ENCODE data around the gene CYP51A1.

Gene CYP51A1

GRCh38 chr7:92133737-92134270, 473 bp downstream of the CYP51A1 start:
- Histone ChIP-seq H3K9ac (ENCODE audit: low read length) (peak overlapping the region; percentile 86), H2AFZ (ENCODE audit: low read depth, low read length, severe bottlenecking) (peak overlapping the region; percentile 46), H3K27ac (ENCODE audit: low read depth, low read length) (peak overlapping the region; percentile 89), H3K9me3 (ENCODE audit: insufficient read depth, low read length) (no peaks in the 10 kb centered on the region), H3K79me2 (ENCODE audit: insufficient read depth, low read length) (peaks cover 54% of the 10 kb centered on the region), H3K4me2 (ENCODE audit: low read depth, low read length, poor library complexity, severe bottlenecking) (peak overlapping the region; percentile 83), H4K20me1 (ENCODE audit: low read depth, low read length) (peaks cover 39% of the 10 kb centered on the region), H3F3A (ENCODE audit: insufficient read depth) (peaks cover 18% of the 10 kb centered on the region; the same call in 1 of the 2 replicates), H3K4me3 (ENCODE audit: insufficient read depth, low read length, poor library complexity, severe bottlenecking) (peak overlapping the region; percentile 87), H3K9me2 (replicated peaks; ENCODE audit: insufficient read depth, low read length) (no peaks in the 10 kb centered on the region), H3K27me3 (ENCODE audit: low read length) (no peaks in the 10 kb centered on the region), H3K36me3 (ENCODE audit: low read length) (peaks cover 32% of the 10 kb centered on the region)
- TF ChIP-seq CTCF (IDR thresholded peaks at IDR 0.05; ENCODE audit: insufficient read depth, low read length, poor library complexity, severe bottlenecking) (peak; percentile 96), EZH2phosphoT487 (conservative IDR thresholded peaks at IDR 0.05; ENCODE audit: low read length) (no peak)

GRCh38 chr7:92133133-92133736, 1.0 kb downstream of the CYP51A1 start:
- H3K9ac ChIP-seq (ENCODE audit: low read length), result peak overlapping the region; percentile 86
- H3K36me3 ChIP-seq (ENCODE audit: low read length), result peaks cover 36% of the 10 kb centered on the region
- H4K20me1 ChIP-seq (ENCODE audit: low read depth, low read length), result peaks cover 39% of the 10 kb centered on the region
- H3K79me2 ChIP-seq (ENCODE audit: insufficient read depth, low read length), result peaks cover 59% of the 10 kb centered on the region
- peak overlapping the region; percentile 83 for H3K4me2 ChIP-seq (ENCODE audit: low read depth, low read length, poor library complexity, severe bottlenecking)
- H3F3A ChIP-seq (ENCODE audit: insufficient read depth), result peaks cover 18% of the 10 kb centered on the region; the same call in 1 of the 2 replicates
- no peaks in the 10 kb centered on the region for H3K9me3 ChIP-seq (ENCODE audit: insufficient read depth, low read length)
- peak overlapping the region; percentile 46 for H2AFZ ChIP-seq (ENCODE audit: low read depth, low read length, severe bottlenecking)
- H3K27ac ChIP-seq (ENCODE audit: low read depth, low read length), result peak overlapping the region; percentile 89
- H3K27me3 ChIP-seq (ENCODE audit: low read length), result no peaks in the 10 kb centered on the region
- TF ChIP-seq EZH2phosphoT487 (conservative IDR thresholded peaks at IDR 0.05; ENCODE audit: low read length) (no peak), CTCF (IDR thresholded peaks at IDR 0.05; ENCODE audit: insufficient read depth, low read length, poor library complexity, severe bottlenecking) (no peak)
- H3K4me3 ChIP-seq (ENCODE audit: insufficient read depth, low read length, poor library complexity, severe bottlenecking), result peak overlapping the region; percentile 87
- H3K9me2 ChIP-seq (replicated peaks; ENCODE audit: insufficient read depth, low read length), result no peaks in the 10 kb centered on the region

GRCh38 chr7:92131764-92132330, 2.4 kb downstream of the CYP51A1 start:
- H3K36me3 ChIP-seq (ENCODE audit: low read length), result peaks cover 50% of the 10 kb centered on the region
- TF ChIP-seq EZH2phosphoT487 (conservative IDR thresholded peaks at IDR 0.05; ENCODE audit: low read length) (no peak), CTCF (IDR thresholded peaks at IDR 0.05; ENCODE audit: insufficient read depth, low read length, poor library complexity, severe bottlenecking) (no peak)
- peaks cover 21% of the 10 kb centered on the region; the same call in 1 of the 2 replicates for H3F3A ChIP-seq (ENCODE audit: insufficient read depth)
- no peaks in the 10 kb centered on the region for H3K27me3 ChIP-seq (ENCODE audit: low read length)
- peak overlapping the region; percentile 86 for H3K9ac ChIP-seq (ENCODE audit: low read length)
- H3K4me2 ChIP-seq (ENCODE audit: low read depth, low read length, poor library complexity, severe bottlenecking), result peak overlapping the region; percentile 83
- H3K9me3 ChIP-seq (ENCODE audit: insufficient read depth, low read length), result no peaks in the 10 kb centered on the region
- peaks cover 51% of the 10 kb centered on the region for H4K20me1 ChIP-seq (ENCODE audit: low read depth, low read length)
- H3K79me2 ChIP-seq (ENCODE audit: insufficient read depth, low read length), result peaks cover 70% of the 10 kb centered on the region
- H3K4me3 ChIP-seq (ENCODE audit: insufficient read depth, low read length, poor library complexity, severe bottlenecking), result peak overlapping the region; percentile 87
- H3K9me2 ChIP-seq (replicated peaks; ENCODE audit: insufficient read depth, low read length), result no peaks in the 10 kb centered on the region
- H3K27ac ChIP-seq (ENCODE audit: low read depth, low read length), result peak overlapping the region; percentile 89
- no peak overlapping the region for H2AFZ ChIP-seq (ENCODE audit: low read depth, low read length, severe bottlenecking)

Data from SU-DHL-6 (cell line).